GM12801 (cell line): Measurements from ENCODE around the gene ACP7.

ENCODE experiments used
- TF ChIP-seq, protein P1 (sequence below): IDR thresholded peaks from one replicate; pipeline ENCODE4 v1.5.1; 2011; ENCODE audit warnings: control low read depth; ENCODE audit not compliant: insufficient read length; ENCODE audit errors: extremely low read depth

The ACP7 gene

GRCh38 chr19:39064405-39064804, 19.8 kb upstream of the ACP7 start:
- TF ChIP-seq, protein P1, sequence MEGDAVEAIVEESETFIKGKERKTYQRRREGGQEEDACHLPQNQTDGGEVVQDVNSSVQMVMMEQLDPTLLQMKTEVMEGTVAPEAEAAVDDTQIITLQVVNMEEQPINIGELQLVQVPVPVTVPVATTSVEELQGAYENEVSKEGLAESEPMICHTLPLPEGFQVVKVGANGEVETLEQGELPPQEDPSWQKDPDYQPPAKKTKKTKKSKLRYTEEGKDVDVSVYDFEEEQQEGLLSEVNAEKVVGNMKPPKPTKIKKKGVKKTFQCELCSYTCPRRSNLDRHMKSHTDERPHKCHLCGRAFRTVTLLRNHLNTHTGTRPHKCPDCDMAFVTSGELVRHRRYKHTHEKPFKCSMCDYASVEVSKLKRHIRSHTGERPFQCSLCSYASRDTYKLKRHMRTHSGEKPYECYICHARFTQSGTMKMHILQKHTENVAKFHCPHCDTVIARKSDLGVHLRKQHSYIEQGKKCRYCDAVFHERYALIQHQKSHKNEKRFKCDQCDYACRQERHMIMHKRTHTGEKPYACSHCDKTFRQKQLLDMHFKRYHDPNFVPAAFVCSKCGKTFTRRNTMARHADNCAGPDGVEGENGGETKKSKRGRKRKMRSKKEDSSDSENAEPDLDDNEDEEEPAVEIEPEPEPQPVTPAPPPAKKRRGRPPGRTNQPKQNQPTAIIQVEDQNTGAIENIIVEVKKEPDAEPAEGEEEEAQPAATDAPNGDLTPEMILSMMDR = no peak

DNA sequence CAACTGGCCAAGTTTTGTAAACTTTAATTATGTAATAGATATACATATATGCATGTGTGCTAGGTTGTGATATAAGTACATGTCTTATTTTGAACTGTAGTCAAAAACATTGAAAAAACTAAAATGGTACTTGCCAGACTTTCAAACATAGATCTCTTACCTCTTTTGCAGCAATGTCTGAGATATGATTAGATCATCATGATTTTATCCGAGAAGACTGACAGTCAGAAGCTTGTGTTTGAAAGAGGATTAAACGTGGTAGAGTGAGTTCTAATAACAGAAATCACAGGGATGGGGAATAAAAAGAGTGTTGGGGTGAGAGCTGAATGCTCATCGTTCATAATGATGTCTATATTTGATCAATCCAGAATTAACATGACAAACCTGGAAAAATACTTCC, 18.2 kb upstream of the ACP7 start:
- TF ChIP-seq, protein P1 = no peak

GRCh38 chr19:39067104-39067503, 17.1 kb upstream of the ACP7 start:
- TF ChIP-seq, protein P1 = no peak

- TF ChIP-seq, protein P1 = no peak
These were observed 13.3 kb upstream of the ACP7 start for GRCh38 chr19:39070888-39071287.

DNA sequence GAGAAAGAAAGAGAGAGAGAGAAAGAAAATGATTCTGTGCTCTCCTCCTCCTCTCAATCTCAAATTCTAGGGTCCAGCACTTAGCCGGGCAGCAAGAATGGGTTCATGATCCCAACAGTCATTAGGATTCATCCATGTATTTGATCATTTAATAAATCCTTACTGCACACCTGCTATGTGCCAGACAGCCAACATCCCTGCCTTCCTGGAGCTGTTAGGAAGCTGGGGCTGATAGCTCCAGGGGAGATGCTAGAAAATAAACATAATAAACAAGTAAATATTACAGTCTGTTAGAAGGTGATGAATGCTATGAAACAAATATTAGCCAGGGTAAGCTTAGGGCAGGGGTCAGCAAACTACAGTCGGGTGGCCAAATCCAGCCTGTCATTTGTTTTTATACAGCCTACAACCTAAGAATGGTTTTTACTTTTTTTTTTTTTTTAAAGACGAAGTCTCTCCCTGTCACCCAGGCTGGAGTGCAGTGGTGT, 9.9 kb upstream of the ACP7 start:
- TF ChIP-seq, protein P1 = no peak

DNA sequence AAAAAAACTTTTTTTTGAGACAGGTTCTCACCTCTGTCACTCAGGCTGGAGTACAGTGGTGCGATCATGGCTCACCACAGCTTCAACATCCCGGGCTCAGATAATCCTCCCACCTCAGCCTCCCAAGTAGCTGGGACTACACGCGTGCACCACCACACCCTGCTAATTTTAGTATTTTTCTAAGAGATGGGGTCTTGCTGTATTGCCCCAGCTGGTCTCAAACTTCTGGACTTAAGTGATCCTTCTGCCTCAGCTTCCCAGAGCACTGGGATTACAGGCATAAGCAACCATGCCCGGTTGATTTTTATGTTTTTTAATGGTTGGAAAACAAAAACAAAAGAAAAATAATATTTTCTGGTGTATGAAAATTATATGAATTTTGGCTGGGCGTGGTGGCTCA, 9.2 kb upstream of the ACP7 start:
- TF ChIP-seq, protein P1 = no peak

DNA sequence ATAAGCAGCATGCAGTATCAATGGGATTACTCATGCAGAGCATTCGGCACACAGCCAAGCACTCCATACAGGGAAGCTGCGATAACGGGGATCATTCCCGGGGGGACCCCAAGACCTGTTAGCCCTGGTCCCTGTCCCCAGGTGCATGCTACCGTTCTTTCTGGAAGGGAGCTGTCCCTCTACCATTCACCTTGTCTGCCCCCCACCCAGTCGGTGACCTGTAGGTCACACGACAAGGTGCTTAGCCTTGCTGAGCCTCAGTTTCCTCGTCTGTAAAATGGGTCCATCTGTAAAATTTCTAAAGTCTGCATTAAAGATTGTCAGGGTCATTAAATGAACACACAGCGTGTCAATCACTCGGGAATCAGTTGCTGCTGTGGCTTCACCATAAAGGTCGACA, 6.8 kb upstream of the ACP7 start:
- TF ChIP-seq, protein P1 = no peak
